GM12892 (cell line): ENCODE measurements around the gene SHANK2.

Experiments
- DNase-seq: peaks from one replicate; pipeline ENCODE4 v3.0.0; 2011; ENCODE audit not compliant: insufficient read length
- FAIRE-seq: peaks from 2 replicates; lab custom pipeline; 2011; peaks lifted over from hg19 to GRCh38; lab: Jason Lieb, UNC
- POLR2A ChIP-seq: IDR thresholded peaks from 2 replicates; pipeline ENCODE4 v1.6.1; 2011; ENCODE audit warnings: low read depth, low read length, control low read depth
- POLR2AphosphoS5 ChIP-seq: IDR thresholded peaks from 2 replicates; pipeline ENCODE4 v1.6.1; 2011; ENCODE audit warnings: low read depth, low read length, control low read depth
- TAF1 ChIP-seq: IDR thresholded peaks from 2 replicates; pipeline ENCODE4 v1.6.1; 2011; ENCODE audit warnings: low read depth, mild to moderate bottlenecking, control low read depth, low read length, borderline replicate concordance

SHANK2 gene

GRCh38 chr11:71248656-71249055 is 3.7 kb downstream of the SHANK2 start:
- no peak for DNase-seq
- FAIRE-seq = no peak
- TF ChIP-seq POLR2AphosphoS5 (no peak), TAF1 (no peak), POLR2A (no peak)

- FAIRE-seq (no peak), DNase-seq (no peak)
- no peak for TF ChIP-seq TAF1
- TF ChIP-seq POLR2AphosphoS5 = no peak
- TF ChIP-seq POLR2A = no peak
Observed at GRCh38 chr11:71248251-71248570, 4.2 kb downstream of the SHANK2 start.

DNA sequence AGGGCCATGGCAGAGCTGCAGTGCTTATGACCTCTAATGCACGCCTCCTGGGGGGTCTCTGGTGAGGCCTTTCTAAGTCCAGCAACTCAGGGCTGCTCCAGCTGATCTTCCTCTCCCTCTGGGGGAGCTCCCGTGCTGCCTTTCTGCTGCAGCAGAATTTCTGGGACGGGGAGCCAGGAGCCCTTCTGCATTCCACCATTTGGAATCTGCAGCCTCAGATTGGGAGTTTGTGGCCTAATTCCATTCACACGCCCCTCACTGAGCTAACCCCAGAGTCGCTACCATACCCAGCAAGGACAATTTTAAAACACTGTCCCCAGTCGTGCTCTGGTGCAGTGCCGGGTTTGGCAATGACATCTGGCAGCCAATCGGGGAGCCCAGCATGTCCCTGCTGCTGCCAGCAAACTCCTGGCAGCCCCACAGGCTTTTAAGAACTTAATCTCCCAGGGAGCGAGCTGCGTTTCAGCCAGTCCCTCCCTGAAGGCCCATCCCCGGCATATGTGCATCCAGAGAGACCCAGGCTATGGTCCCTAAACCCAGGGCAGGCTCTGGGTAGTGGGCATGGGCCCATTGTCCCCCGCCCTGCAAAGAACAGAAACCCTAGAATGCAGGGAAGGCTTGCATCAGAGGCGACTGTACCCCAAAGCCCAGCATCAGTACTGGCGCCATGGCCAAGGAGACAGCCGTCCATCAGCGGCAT is 4.7 kb downstream of the SHANK2 start:
- TF ChIP-seq TAF1 (no peak), POLR2AphosphoS5 (no peak), POLR2A (no peak)
- FAIRE-seq (no peak), DNase-seq (no peak)

GRCh38 chr11:71246559-71246958 is 5.8 kb downstream of the SHANK2 start:
- FAIRE-seq = no peak
- no peak for DNase-seq
- TF ChIP-seq POLR2A = no peak
- no peak for TF ChIP-seq POLR2AphosphoS5
- TF ChIP-seq TAF1 = no peak

DNA sequence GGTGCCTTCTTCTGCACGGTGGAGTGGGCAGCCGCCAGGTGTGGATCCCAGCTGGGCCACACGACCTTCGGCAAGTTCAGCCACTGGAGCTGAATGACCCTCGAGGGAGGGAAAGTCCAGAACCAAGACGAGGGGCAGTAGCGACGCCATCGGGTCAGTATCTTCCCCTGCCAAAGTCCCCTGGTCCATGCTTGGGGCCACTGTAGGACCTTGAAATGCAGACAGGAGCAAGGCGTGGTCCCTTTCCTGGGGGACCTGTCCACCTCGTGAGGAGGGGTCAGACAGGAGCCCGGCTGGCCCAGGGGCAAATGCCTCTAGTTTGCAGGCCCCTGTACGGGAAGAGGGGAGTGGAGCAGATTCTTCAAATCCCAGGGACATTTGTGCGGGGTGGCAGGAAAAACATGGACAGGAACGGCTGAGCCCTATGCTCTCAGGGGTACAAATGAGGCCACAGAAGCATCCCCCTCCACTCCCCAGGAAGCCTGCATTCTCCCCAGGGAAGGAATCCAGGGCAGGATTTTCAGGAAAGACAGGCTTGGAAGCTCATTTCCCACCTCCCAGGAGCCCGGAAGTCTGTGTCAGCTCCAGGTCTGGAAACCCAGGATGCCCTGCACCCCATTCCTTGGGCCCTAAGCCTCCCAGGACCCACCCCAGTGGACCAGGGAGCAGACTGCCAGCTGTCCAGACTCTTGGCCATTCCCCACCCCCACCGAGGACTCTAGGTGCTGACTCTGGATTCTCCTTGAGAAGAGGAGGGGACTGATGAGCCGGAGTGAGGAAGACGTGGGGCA is 6.6 kb downstream of the SHANK2 start:
- DNase-seq (no peak), FAIRE-seq (no peak)
- TF ChIP-seq POLR2A (no peak), TAF1 (no peak), POLR2AphosphoS5 (no peak)

GRCh38 chr11:71244116-71244810 is 8.1 kb downstream of the SHANK2 start:
- FAIRE-seq = no peak
- DNase-seq = no peak
- TF ChIP-seq POLR2A = no peak
- TF ChIP-seq TAF1 = no peak
- no peak for TF ChIP-seq POLR2AphosphoS5

DNA sequence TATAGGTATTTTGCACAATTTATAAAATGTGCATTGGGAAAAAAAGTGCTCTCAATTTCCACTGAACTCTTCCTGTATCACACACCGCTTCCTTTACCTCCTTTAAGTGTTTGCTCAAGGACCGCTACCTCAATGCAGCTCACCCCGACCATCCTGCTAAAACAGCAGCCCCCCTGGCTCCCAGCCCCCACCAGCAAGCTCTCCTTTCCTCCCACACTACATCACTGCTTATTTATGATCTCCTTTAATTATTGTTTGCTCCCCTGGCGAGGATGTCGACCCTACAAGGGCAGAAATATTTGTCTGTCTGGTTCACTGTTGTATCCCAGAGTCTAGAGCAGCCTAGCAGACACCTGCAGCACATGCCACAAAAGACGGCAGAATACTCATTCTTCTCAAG is 10.0 kb downstream of the SHANK2 start:
- no peak for FAIRE-seq
- no peak for DNase-seq
- no peak for TF ChIP-seq POLR2A
- TF ChIP-seq POLR2AphosphoS5 = no peak
- TF ChIP-seq TAF1 = no peak

DNA sequence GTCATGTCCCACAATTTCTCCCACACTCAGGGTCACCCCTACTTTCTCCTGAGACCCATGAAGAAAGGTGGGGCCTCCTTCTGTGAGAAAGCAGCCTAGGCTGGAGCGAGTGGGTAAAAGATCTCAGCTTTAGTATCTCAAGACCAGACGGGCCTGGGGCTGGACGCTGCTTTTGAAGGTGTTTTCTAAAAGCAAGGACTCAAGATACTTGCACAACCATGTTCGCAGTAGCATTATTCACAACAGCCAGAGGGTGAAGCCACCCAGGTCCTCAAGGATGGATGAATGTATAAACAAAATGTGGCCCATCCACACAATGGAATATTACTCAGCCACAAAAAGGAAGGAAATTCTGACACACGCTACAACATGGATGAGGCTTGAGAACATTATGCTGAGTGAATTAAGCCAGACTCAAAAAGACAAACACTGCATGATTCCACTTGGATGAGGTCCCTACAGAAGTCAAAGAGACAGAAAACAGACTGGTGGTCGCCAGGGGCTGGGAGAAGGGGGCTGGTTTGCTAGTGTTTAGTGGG is 10.6 kb downstream of the SHANK2 start:
- no peak for FAIRE-seq
- DNase-seq = no peak
- no peak for TF ChIP-seq TAF1
- TF ChIP-seq POLR2A = no peak
- TF ChIP-seq POLR2AphosphoS5 = no peak

DNA sequence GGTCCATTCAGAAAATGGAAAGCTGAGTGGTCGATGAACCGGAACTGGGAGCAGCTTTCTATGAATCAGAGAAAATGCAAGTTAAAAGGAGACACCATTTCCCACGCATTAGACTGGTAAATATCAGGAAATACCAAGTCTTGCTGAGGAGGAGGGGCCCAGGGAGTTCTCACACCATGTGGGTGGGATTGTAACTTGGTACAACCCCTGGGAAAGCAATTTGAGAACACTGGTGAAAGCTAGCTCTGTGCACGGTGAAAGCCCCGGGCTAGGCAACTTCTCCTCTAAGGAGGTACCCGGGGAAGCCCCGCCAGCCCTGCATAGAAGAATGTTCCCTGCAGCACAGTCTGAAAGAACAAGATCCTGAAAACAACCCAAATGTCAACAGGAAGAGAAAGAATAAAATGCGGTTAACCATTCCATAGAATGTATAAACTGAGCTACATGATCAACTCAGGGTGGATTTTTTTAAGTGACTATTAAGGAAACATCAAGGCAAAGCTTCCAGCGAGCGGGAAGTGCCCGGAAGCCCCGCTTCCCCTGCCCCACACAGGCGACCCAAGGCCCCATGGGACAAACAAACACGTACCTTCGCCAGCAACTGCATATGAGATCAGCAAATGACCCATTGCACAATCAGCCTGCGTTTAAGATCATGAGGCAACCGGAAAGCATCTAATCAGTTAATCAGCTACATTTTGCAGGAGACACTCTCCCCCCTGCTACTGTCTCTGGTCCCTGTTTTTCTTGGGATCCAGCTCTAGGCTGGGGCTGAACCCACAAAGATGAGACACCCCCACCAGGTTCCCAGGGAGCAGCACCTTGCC is 11.3 kb downstream of the SHANK2 start:
- no peak for DNase-seq
- TF ChIP-seq TAF1 (no peak), POLR2A (no peak), POLR2AphosphoS5 (no peak)
- no peak for FAIRE-seq

DNA sequence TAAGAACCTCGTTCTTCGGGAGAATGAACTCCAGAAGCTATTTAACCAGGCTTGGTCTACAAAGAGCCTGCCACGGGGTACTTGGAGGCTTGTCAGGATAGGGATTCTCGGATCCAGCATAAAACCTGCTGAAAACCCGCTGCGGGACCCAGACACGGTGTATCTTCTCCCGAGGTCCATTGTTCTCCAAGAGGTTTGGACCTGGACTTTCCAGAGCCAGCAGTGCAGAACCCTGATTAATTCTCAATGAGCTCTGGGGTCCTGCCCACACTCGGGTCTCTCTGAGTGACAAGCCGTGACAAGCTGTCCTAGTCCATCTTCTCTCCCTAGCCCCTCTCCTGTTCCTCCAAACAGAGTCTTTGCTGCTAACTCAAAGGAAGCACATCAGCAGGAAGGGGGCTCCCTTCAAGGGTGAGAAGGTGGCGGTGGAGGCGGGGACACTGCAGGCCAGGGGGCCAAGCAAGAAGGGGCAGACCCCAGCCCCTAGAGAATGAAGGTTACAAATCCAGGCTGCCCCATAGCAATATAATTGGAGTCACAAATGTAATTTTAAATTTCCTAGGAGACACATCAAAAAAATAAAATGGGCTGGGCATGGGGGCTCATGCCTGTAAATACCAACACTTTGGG is 12.2 kb downstream of the SHANK2 start:
- no peak for FAIRE-seq
- DNase-seq = no peak
- TF ChIP-seq POLR2AphosphoS5 (no peak), TAF1 (no peak), POLR2A (no peak)
